ENCODE data around the gene DCHS1.

GRCh38 chr11:6632116-6633073 lies 23.2 kb downstream of the DCHS1 start:
- TF ChIP-seq, protein P1, sequence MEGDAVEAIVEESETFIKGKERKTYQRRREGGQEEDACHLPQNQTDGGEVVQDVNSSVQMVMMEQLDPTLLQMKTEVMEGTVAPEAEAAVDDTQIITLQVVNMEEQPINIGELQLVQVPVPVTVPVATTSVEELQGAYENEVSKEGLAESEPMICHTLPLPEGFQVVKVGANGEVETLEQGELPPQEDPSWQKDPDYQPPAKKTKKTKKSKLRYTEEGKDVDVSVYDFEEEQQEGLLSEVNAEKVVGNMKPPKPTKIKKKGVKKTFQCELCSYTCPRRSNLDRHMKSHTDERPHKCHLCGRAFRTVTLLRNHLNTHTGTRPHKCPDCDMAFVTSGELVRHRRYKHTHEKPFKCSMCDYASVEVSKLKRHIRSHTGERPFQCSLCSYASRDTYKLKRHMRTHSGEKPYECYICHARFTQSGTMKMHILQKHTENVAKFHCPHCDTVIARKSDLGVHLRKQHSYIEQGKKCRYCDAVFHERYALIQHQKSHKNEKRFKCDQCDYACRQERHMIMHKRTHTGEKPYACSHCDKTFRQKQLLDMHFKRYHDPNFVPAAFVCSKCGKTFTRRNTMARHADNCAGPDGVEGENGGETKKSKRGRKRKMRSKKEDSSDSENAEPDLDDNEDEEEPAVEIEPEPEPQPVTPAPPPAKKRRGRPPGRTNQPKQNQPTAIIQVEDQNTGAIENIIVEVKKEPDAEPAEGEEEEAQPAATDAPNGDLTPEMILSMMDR (IDR thresholded peaks at IDR 0.05): no peak
- TF ChIP-seq POLR2A (IDR thresholded peaks at IDR 0.05): no peak
